ENCODE results near the gene NOL7. TPM values are rescaled to one million over a fixed set of nuclear protein-coding genes. Genes with fewer than 3 reads are reported as not detected.

The NOL7 gene
- 28.7 and 40.4 TPM in 2 replicates for total RNA-seq

GRCh38 chr6:13614926-13615791 is at the start of gene NOL7:
Gene NOL7 (plus strand): TSS chr6:13615335. CDS start chr6:13615359, 24 bp downstream.
- peak; percentile 98 to 99 for DNase-seq (ENCODE audit: low read depth in 2 of 2)

GRCh38 chr6:13565921-13566320 is 49.2 kb upstream of the NOL7 start:
- no peak for DNase-seq (ENCODE audit: low read depth in 2 of 2)

DNA sequence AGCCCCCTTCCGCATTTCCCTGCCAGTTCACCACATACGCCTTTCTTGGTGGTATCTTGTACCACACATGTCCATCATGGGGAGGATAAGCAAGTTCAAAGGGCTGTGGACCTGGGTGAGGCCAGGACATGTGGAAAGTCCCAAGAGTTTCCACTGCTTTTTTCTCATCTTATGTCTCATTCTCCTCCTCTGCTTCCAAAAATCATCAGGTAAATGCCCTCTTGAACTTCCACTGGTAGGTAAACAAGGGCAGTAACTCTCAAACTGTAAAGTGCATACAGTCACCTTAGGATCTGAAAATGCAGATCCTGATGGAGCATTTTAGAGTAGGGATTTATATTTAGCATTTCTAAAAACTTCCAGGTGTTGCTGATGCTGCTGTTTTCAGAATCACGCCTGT is 48.6 kb upstream of the NOL7 start:
- no peak for DNase-seq (ENCODE audit: low read depth in 2 of 2)

- DNase-seq (ENCODE audit: low read depth in 2 of 2), result no peak
Observed at GRCh38 chr6:13568970-13569369, 46.2 kb upstream of the NOL7 start.

- DNase-seq (ENCODE audit: low read depth in 2 of 2), result no peak
Observed at GRCh38 chr6:13572240-13572639, 42.9 kb upstream of the NOL7 start.

- DNase-seq (ENCODE audit: low read depth in 2 of 2), result no peak
Observed at GRCh38 chr6:13572951-13573654, 42.0 kb upstream of the NOL7 start.

DNA sequence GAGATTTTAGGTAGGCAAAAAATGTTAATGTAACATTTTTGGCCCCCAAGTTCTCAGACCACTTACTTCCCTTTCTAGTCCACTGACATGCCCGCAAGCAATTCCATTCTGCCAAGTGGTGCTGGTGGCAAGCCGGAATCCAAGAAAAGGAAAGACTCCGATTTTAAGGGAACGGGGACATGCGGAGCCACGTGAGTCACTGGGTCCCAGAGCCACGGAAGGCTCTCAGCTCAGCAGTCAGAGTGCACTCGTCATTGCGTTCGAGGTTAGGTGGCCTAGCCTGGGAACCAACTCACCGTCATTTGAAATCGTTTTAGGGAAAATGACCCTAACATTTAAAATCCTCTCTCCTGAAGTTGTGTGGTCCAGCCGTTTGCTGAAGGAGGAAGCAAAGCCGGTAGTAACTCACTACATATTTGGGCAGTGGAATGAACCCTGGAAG is 41.4 kb upstream of the NOL7 start:
- DNase-seq (ENCODE audit: low read depth in 2 of 2), result peak; percentile 18 to 52

GRCh38 chr6:13574149-13574570 is 41.0 kb upstream of the NOL7 start:
- peak; percentile 86 to 95 for DNase-seq (ENCODE audit: low read depth in 2 of 2)

DNA sequence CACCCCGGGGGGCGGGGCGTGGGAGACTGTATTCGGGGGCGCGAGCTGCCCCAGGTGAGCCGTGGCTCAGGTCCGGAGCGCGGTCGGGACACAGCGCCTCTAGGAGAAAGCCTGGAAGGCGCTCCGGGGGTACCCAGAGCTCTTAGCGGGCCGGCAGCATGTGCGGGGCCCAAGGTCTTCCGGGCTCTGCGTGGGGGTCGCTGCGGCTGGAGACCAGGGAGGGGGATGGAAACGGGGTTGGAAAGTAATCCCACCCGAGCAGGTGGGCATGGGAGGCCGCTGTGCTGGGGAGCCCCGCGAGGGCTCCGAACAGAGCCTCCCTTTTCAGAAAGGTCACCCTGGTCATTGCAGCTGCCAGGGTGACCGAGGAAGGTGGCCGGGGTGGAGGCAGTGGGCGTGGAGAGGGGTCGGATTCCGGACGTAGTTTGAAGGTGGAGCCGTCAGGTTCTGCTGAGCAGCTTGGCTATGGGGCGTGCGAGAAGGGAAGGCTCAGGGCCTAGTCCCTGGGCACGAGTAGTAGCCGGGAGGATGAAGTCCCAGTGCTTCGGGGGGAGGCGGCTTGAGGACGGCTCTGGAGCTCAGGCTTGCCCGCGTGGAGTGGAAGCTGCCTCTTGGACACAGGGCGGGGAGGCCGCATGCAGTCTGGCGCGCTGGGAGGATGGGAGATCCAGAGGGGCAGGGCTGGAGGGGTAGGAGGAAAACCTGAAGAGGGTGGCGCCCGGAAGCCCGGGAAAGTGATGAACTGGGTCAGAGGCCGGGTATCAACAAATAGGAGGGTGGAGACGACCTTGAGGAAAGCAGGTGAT is 40.4 kb upstream of the NOL7 start, which contains the start of gene SIRT5:
Gene SIRT5 (plus strand): TSS at position 31 of the 806 bp plus-strand sequence. CDS start 9,510 bp downstream, outside the sequence.
- DNase-seq (ENCODE audit: low read depth in 2 of 2), result peak; percentile 60 to 80

GRCh38 chr6:13575377-13575775 is 39.8 kb upstream of the NOL7 start:
- DNase-seq (ENCODE audit: low read depth in 2 of 2), result no peak

- DNase-seq (ENCODE audit: low read depth in 2 of 2), result no peak
Observed at GRCh38 chr6:13576017-13576416, 39.1 kb upstream of the NOL7 start.

- DNase-seq (ENCODE audit: low read depth in 2 of 2), result no peak
Observed at GRCh38 chr6:13577926-13578325, 37.2 kb upstream of the NOL7 start.

GRCh38 chr6:13579911-13580310 is 35.2 kb upstream of the NOL7 start:
- no peak for DNase-seq (ENCODE audit: low read depth in 2 of 2)

DNA sequence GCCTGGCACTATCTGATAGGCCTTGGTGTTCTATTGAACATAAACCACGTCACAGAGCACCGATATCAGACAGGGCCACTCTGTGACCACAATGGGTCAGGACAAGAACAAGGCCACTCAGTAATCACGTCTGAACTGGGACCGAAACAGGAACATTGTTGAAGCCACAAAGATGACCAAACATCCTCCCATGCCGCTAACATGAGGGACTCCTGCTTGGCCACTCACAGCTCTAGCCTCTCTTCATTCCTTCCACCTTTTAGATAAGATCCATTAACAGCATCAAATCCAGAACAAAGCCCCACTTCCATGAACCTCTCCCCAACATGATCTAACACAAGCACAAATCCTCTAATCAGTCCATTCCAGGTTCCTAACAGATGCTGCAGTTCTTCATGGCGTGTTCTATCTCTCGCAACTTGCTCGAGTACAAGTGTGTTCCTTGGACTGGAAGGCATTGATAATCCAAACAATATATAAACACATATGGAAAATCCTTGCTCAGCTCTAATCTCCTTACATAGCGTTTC is 33.4 kb upstream of the NOL7 start:
- no peak for DNase-seq (ENCODE audit: low read depth in 2 of 2)

- DNase-seq (ENCODE audit: low read depth in 2 of 2), result no peak
Observed at GRCh38 chr6:13586603-13587542, 28.3 kb upstream of the NOL7 start.

- no peak for DNase-seq (ENCODE audit: low read depth in 2 of 2)
Observed at GRCh38 chr6:13589801-13590200, 25.3 kb upstream of the NOL7 start.

- no peak for DNase-seq (ENCODE audit: low read depth in 2 of 2)
Observed at GRCh38 chr6:13590574-13591153, 24.5 kb upstream of the NOL7 start.

DNA sequence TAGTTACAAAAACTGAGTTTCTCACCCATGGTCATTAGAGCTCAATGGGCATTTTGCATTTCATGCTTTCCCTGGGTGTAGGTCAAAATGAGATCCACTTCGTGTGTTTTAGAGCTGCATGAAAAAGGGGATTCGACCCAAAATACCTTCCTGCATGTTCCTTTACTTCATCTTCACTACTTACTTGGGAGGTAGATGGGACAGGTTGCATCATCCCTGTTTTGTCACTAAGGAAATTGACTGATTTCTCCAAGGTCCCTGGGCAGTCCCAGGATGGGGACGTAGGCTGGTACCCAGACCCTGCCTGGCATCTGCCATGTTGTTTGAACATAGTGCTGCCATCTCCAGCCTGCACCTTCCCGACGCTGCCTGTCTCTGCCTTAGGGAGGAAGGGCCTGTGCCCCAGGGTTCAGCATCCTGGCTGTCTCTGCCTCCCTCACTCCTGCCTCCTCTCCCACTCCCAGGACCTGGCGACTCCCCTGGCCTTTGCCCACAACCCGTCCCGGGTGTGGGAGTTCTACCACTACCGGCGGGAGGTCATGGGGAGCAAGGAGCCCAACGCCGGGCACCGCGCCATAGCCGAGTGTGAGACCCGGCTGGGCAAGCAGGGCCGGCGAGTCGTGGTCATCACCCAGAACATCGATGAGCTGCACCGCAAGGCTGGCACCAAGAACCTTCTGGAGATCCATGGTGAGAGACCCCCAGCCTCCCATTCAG is 23.8 kb upstream of the NOL7 start:
- DNase-seq (ENCODE audit: low read depth in 2 of 2), result no peak

DNA sequence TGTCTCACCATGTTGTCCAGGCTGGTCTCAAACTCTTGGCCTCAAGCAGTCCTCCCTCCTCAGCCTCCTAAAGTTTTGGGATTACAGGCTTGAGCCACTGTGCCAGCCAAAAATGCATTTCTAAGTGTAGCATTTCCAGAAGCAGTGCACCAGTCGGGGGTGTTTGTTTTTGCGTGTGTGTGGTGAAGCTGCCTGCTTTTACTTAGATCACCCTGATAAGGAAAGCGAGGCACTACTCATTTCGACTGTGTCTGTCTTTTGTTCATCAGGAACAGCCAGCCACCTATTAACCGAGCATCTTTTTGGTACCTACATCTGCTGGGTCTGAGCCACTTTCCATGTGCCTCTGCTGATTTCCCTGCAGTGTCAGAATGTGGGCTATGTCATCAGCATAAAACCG is 22.0 kb upstream of the NOL7 start:
- no peak for DNase-seq (ENCODE audit: low read depth in 2 of 2)

Measured in dermis microvascular lymphatic vessel endothelial cell (primary cell).